HG02981 (cell line): Measurements from ENCODE around the gene BAX.

Source experiments
- ATAC-seq: cut with Tn5 transposase; IDR thresholded peaks from one replicate; pipeline ENCODE4 v1.9.1; 2021; ENCODE audit warnings: mild to moderate bottlenecking, moderate library complexity; ENCODE audit not compliant: unreplicated experiment

BAX gene

DNA sequence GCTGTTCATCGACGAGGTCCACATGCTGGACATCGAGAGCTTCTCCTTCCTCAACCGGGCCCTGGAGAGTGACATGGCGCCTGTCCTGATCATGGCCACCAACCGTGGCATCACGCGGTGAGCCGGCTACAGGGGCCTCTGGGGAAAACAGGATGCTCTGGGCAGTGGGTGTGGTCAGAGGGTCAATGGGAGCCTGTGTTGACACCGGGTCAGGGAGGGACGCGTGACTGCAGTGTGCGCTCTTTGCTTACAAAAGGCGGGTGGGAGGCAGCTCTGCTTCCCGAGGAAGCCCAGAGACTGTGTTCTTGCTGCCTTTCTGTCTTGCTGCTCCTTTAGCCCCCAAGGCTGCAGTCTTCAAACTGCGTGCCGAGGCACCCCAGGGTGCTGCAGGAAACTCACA lies 56.5 kb downstream of the BAX start:
- no peak for ATAC-seq
